ENCODE measurements around the gene CDKL1. TPM values are rescaled to one million over a fixed set of nuclear protein-coding genes. Genes with fewer than 3 reads are reported as not detected.

Gene CDKL1
- total and polyA plus RNA-seq, 2 donors (not counting 1 experiment from before 2014, with no cell fraction given), result 18.5 to 22.8 TPM

GRCh38 chr14:50344116-50344775, 52.4 kb downstream of the CDKL1 start:
- H3K4me3 ChIP-seq (replicated peaks in 1 of 4; ENCODE audit: control extremely low read depth in 1 of 4, insufficient read depth in 1 of 4, low read depth in 3 of 4, low read length in 4 of 4), result no peak overlapping the region
- no peaks in the 10 kb centered on the region for H3K79me2 ChIP-seq (ENCODE audit: control insufficient read depth, insufficient read depth, low read length)
- H3K27ac ChIP-seq (ENCODE audit: insufficient read depth, low read length), result no peak overlapping the region
- no peaks in the 10 kb centered on the region for H3K9me3 ChIP-seq (ENCODE audit: control insufficient read depth, insufficient read depth, low read depth, low read length)
- H3K9ac ChIP-seq (ENCODE audit: insufficient read depth, low read length), result no peak overlapping the region
- no peak for TF ChIP-seq EZH2 (IDR thresholded peaks at IDR 0.05; ENCODE audit: low read length, missing control alignments)
- TF ChIP-seq CTCF (conservative IDR thresholded peaks at IDR 0.05 in 1 of 2, IDR thresholded peaks at IDR 0.05 in 1 of 2; ENCODE audit: low read depth in 1 of 2, low read length in 2 of 2), result no peak
- H3K36me3 ChIP-seq (ENCODE audit: control insufficient read depth, insufficient read depth, low read length), result no peaks in the 10 kb centered on the region
- peaks cover 22% of the 10 kb centered on the region for H3K4me1 ChIP-seq (ENCODE audit: control insufficient read depth, extremely low read depth, insufficient read depth, low read length)
- no peak overlapping the region for H3K4me2 ChIP-seq (ENCODE audit: extremely low read depth, insufficient read depth, low read length)
- no peaks in the 10 kb centered on the region for H4K20me1 ChIP-seq (ENCODE audit: control insufficient read depth, extremely low read depth, insufficient read depth, low read length)
- peak in 1 of 2 donors; percentile 59 for DNase-seq (ENCODE audit: low read depth in 2 of 2)
- no peaks in the 10 kb centered on the region for H3K27me3 ChIP-seq (ENCODE audit: control insufficient read depth, insufficient read depth, low read length)
- H2AFZ ChIP-seq (ENCODE audit: low read length), result no peak overlapping the region

- no peak overlapping the region for H3K9ac ChIP-seq (ENCODE audit: insufficient read depth, low read length)
- H3K79me2 ChIP-seq (ENCODE audit: control insufficient read depth, insufficient read depth, low read length), result no peaks in the 10 kb centered on the region
- no peak for TF ChIP-seq CTCF (conservative IDR thresholded peaks at IDR 0.05 in 1 of 2, IDR thresholded peaks at IDR 0.05 in 1 of 2; ENCODE audit: low read depth in 1 of 2, low read length in 2 of 2)
- TF ChIP-seq EZH2 (IDR thresholded peaks at IDR 0.05; ENCODE audit: low read length, missing control alignments), result no peak
- H2AFZ ChIP-seq (ENCODE audit: low read length), result no peak overlapping the region
- DNase-seq (ENCODE audit: low read depth in 2 of 2), result peak in 1 of 2 donors; percentile 39
- H3K36me3 ChIP-seq (ENCODE audit: control insufficient read depth, insufficient read depth, low read length), result no peaks in the 10 kb centered on the region
- H3K4me1 ChIP-seq (ENCODE audit: control insufficient read depth, extremely low read depth, insufficient read depth, low read length), result peaks cover 22% of the 10 kb centered on the region
- H4K20me1 ChIP-seq (ENCODE audit: control insufficient read depth, extremely low read depth, insufficient read depth, low read length), result no peaks in the 10 kb centered on the region
- H3K27me3 ChIP-seq (ENCODE audit: control insufficient read depth, insufficient read depth, low read length), result no peaks in the 10 kb centered on the region
- H3K4me3 ChIP-seq (replicated peaks in 1 of 4; ENCODE audit: control extremely low read depth in 1 of 4, insufficient read depth in 1 of 4, low read depth in 3 of 4, low read length in 4 of 4), result no peak overlapping the region
- H3K9me3 ChIP-seq (ENCODE audit: control insufficient read depth, insufficient read depth, low read depth, low read length), result no peaks in the 10 kb centered on the region
- H3K4me2 ChIP-seq (ENCODE audit: extremely low read depth, insufficient read depth, low read length), result no peak overlapping the region
- H3K27ac ChIP-seq (ENCODE audit: insufficient read depth, low read length), result no peak overlapping the region
These were observed 53.2 kb downstream of the CDKL1 start for GRCh38 chr14:50343434-50343833.

GRCh38 chr14:50342221-50343078, 54.2 kb downstream of the CDKL1 start:
- DNase-seq (ENCODE audit: low read depth in 2 of 2), result peak; percentile 81 to 83
- Histone ChIP-seq H3K36me3 (ENCODE audit: control insufficient read depth, insufficient read depth, low read length) (no peaks in the 10 kb centered on the region), H3K9ac (ENCODE audit: insufficient read depth, low read length) (no peak overlapping the region), H3K4me3 (replicated peaks in 1 of 4; ENCODE audit: control extremely low read depth in 1 of 4, insufficient read depth in 1 of 4, low read depth in 3 of 4, low read length in 4 of 4) (peak overlapping the region; percentile 18 to 43 (median 30)), H3K9me3 (ENCODE audit: control insufficient read depth, insufficient read depth, low read depth, low read length) (no peaks in the 10 kb centered on the region), H3K27ac (ENCODE audit: insufficient read depth, low read length) (no peak overlapping the region), H2AFZ (ENCODE audit: low read length) (peak overlapping the region; percentile 59), H3K79me2 (ENCODE audit: control insufficient read depth, insufficient read depth, low read length) (no peaks in the 10 kb centered on the region), H4K20me1 (ENCODE audit: control insufficient read depth, extremely low read depth, insufficient read depth, low read length) (no peaks in the 10 kb centered on the region), H3K27me3 (ENCODE audit: control insufficient read depth, insufficient read depth, low read length) (no peaks in the 10 kb centered on the region), H3K4me1 (ENCODE audit: control insufficient read depth, extremely low read depth, insufficient read depth, low read length) (peaks cover 17% of the 10 kb centered on the region), H3K4me2 (ENCODE audit: extremely low read depth, insufficient read depth, low read length) (peak overlapping the region; percentile 79)
- TF ChIP-seq EZH2 (IDR thresholded peaks at IDR 0.05; ENCODE audit: low read length, missing control alignments) (no peak), CTCF (conservative IDR thresholded peaks at IDR 0.05 in 1 of 2, IDR thresholded peaks at IDR 0.05 in 1 of 2; ENCODE audit: low read depth in 1 of 2, low read length in 2 of 2) (peak in 1 of 2 donors; percentile 29)
